COLO668 (cell line): ENCODE measurements around the gene CHN1.

ENCODE experiments used
- DNase-seq: peaks from one replicate; lab custom pipeline; 2025; ENCODE audit not compliant: unreplicated experiment; lab: John Stamatoyannopoulos, UW

Gene CHN1

GRCh38 chr2:174772472-174772801 is 232.7 kb downstream of the CHN1 start:
- DNase-seq = no peak

- DNase-seq = peak; percentile 63
These were observed 233.3 kb downstream of the CHN1 start for GRCh38 chr2:174771631-174772471.

GRCh38 chr2:174771136-174771535 is 234.0 kb downstream of the CHN1 start:
- DNase-seq = no peak

- no peak for DNase-seq
These were observed 236.6 kb downstream of the CHN1 start for GRCh38 chr2:174768557-174768956.

- no peak for DNase-seq
These were observed 238.9 kb downstream of the CHN1 start for GRCh38 chr2:174766271-174766670.

- no peak for DNase-seq
These were observed 239.6 kb downstream of the CHN1 start for GRCh38 chr2:174765576-174765975.

- peak; percentile 79 for DNase-seq
These were observed 240.6 kb downstream of the CHN1 start, which contains the start of gene CHRNA1 for GRCh38 chr2:174764280-174765255. CHRNA1 (minus strand) TSS chr2:174764472; CDS start chr2:174764394, 78 bp downstream.

GRCh38 chr2:174763780-174764179 is 241.4 kb downstream of the CHN1 start:
- DNase-seq = no peak

- DNase-seq = no peak
These were observed 242.7 kb downstream of the CHN1 start for GRCh38 chr2:174762464-174762863.

GRCh38 chr2:174761837-174762236 is 243.3 kb downstream of the CHN1 start:
- DNase-seq = no peak

- no peak for DNase-seq
These were observed 244.2 kb downstream of the CHN1 start for GRCh38 chr2:174760845-174761473.

- DNase-seq = no peak
These were observed 245.7 kb downstream of the CHN1 start for GRCh38 chr2:174759381-174760065.

- no peak for DNase-seq
These were observed 248.4 kb downstream of the CHN1 start for GRCh38 chr2:174756743-174757142.

- no peak for DNase-seq
These were observed 252.0 kb downstream of the CHN1 start for GRCh38 chr2:174753038-174753633.

- no peak for DNase-seq
These were observed 252.7 kb downstream of the CHN1 start for GRCh38 chr2:174752403-174753037.

- DNase-seq = no peak
These were observed 254.2 kb downstream of the CHN1 start for GRCh38 chr2:174750923-174751441.

- DNase-seq = no peak
These were observed 255.4 kb downstream of the CHN1 start for GRCh38 chr2:174749793-174750192.

GRCh38 chr2:174748948-174749347 is 256.2 kb downstream of the CHN1 start:
- DNase-seq = peak; percentile 64
